H1 (cell line): ENCODE results near the gene HYAL1. TPM values are rescaled to one million over a fixed set of nuclear protein-coding genes. Genes with fewer than 3 reads are reported as not detected.

ENCODE experiments used
- CTCF ChIA-PET: fragments of 300-600 bp; sonication (Branson Sonifier 250); formaldehyde crosslinking; loops from one replicate; lab custom pipeline; 2021; ENCODE audit not compliant: partially characterized antibody; lab: Charles Lee
- POLR2A ChIA-PET: fragments of 300-600 bp; sonication (Branson Sonifier 250); formaldehyde crosslinking; loops from one replicate; lab custom pipeline; 2021; ENCODE audit warnings: inconsistent platforms; ENCODE audit not compliant: partially characterized antibody; lab: Charles Lee
- DNase-seq, 2 experiments: peaks; one replicate each; pipeline versions ENCODE4 v3.0.0 to v3.0.0-alpha.2; 2010 to 2022; ENCODE audit warnings: low spot score in 2 of 2, low read depth in 1 of 2, mixed read lengths in 1 of 2
- FAIRE-seq: peaks from 2 replicates; lab custom pipeline; 2011; peaks lifted over from hg19 to GRCh38; lab: Jason Lieb, UNC
- H2AFZ ChIP-seq: 2 replicates; pipeline ENCODE4 v1.8.1; 2012; ENCODE audit warnings: low read length, inconsistent platforms
- H2AK5ac ChIP-seq: 2 replicates; pipeline ENCODE4 v1.6.1; 2013; ENCODE audit warnings: low read depth, low read length
- H2BK120ac ChIP-seq: replicated peaks from 2 replicates; pipeline ENCODE3; 2013; ENCODE audit warnings: low read depth, low read length, inconsistent platforms
- H2BK12ac ChIP-seq: 2 replicates; pipeline ENCODE4 v1.6.1; 2013; ENCODE audit warnings: low read depth, low read length
- H2BK15ac ChIP-seq: 2 replicates; pipeline ENCODE4 v1.6.1; 2013; ENCODE audit warnings: low read length
- H2BK20ac ChIP-seq: 2 replicates; pipeline ENCODE4 v1.6.1; 2013; ENCODE audit warnings: low read length
- H2BK5ac ChIP-seq: 2 replicates; pipeline ENCODE4 v1.6.1; 2013; ENCODE audit warnings: low read depth, low read length
- H3K14ac ChIP-seq: 2 replicates; pipeline ENCODE4 v1.6.1; 2013; ENCODE audit warnings: inconsistent platforms; ENCODE audit not compliant: insufficient read length
- H3K18ac ChIP-seq: 2 replicates; pipeline ENCODE4 v1.6.1; 2013; ENCODE audit warnings: low read length; ENCODE audit errors: extremely low read depth
- H3K23ac ChIP-seq: 2 replicates; pipeline ENCODE4 v1.6.1; 2013; ENCODE audit warnings: inconsistent platforms; ENCODE audit not compliant: insufficient read length
- H3K23me2 ChIP-seq: 2 replicates; pipeline ENCODE4 v1.6.1; 2013; ENCODE audit warnings: low read depth, low read length
- H3K27ac ChIP-seq: 2 replicates; pipeline ENCODE4 v1.6.1; 2011; ENCODE audit warnings: low read depth, low read length, inconsistent platforms
- H3K27me3 ChIP-seq, 4 experiments: replicated peaks in 1 of 4; 1 replicate in 1 of 4; 2 replicates in 3 of 4; pipeline versions ENCODE4 v1.6.1 to v1.8.1; 2011 to 2013; ENCODE audit warnings: low read length in 3 of 4, mild to moderate bottlenecking in 3 of 4, inconsistent platforms in 2 of 4, mixed read lengths in 2 of 4, moderate library complexity in 1 of 4; ENCODE audit not compliant: control insufficient read depth in 3 of 4, insufficient read depth in 3 of 4; ENCODE audit errors: extremely low read depth in 1 of 4
- H3K36me3 ChIP-seq, 4 experiments: 2 replicates each; pipeline versions ENCODE4 v1.6.1 to v1.8.1; 2011 to 2013; ENCODE audit warnings: mild to moderate bottlenecking in 4 of 4, low read length in 3 of 4, moderate library complexity in 2 of 4, control low read depth in 1 of 4, inconsistent platforms in 1 of 4; ENCODE audit not compliant: insufficient read depth in 4 of 4, control insufficient read depth in 2 of 4
- H3K4ac ChIP-seq: replicated peaks from 2 replicates; pipeline ENCODE3; 2013; ENCODE audit warnings: low read length, low read depth, mixed read lengths, inconsistent platforms; ENCODE audit not compliant: insufficient read length
- H3K4me1 ChIP-seq, 4 experiments: replicated peaks in 1 of 4; 1 replicate in 1 of 4; 2 replicates in 3 of 4; pipeline versions ENCODE4 v1.6.1 to v1.8.1; 2011 to 2013; ENCODE audit warnings: low read length in 3 of 4, inconsistent platforms in 2 of 4, mixed read lengths in 1 of 4; ENCODE audit not compliant: insufficient read depth in 4 of 4, control insufficient read depth in 3 of 4
- H3K4me2 ChIP-seq, 2 experiments: 2 replicates each; pipeline versions ENCODE4 v1.6.1 to v1.8.1; 2011 to 2013; ENCODE audit warnings: low read depth in 2 of 2, low read length in 2 of 2, control low read depth in 1 of 2, inconsistent platforms in 1 of 2, mild to moderate bottlenecking in 1 of 2; ENCODE audit not compliant: insufficient read depth in 1 of 2
- H3K4me3 ChIP-seq, 4 experiments: fragments of 200-600, 300-600 bp in 1 of 4; sonication (generic), shearing (Covaris generic), sonication (Bioruptor Twin) in 1 of 4; 2 replicates each; pipeline versions ENCODE4 v1.5.1 to v1.8.1; 2011 to 2016; ENCODE audit warnings: low read length in 4 of 4, low read depth in 3 of 4, control low read depth in 2 of 4, inconsistent platforms in 2 of 4, mild to moderate bottlenecking in 2 of 4, mixed read lengths in 1 of 4, moderate library complexity in 1 of 4; ENCODE audit not compliant: insufficient read depth in 2 of 4; ENCODE audit errors: extremely low read depth in 1 of 4
- H3K56ac ChIP-seq: replicated peaks from 2 replicates; pipeline ENCODE3; 2013; ENCODE audit warnings: low read depth, mild to moderate bottlenecking, mixed read lengths, low read length, inconsistent platforms; ENCODE audit not compliant: insufficient read length
- H3K79me1 ChIP-seq: 2 replicates; pipeline ENCODE4 v1.6.1; 2013; ENCODE audit warnings: low read depth, low read length, control low read depth
- H3K79me2 ChIP-seq, 2 experiments: 2 replicates each; pipeline versions ENCODE4 v1.6.1 to v1.8.1; 2012 to 2013; ENCODE audit warnings: low read length in 2 of 2, mild to moderate bottlenecking in 2 of 2, inconsistent platforms in 1 of 2; ENCODE audit not compliant: insufficient read depth in 2 of 2, control insufficient read depth in 1 of 2
- H3K9ac ChIP-seq, 4 experiments: replicated peaks in 1 of 4; 1 replicate in 1 of 4; 2 replicates in 3 of 4; pipeline versions ENCODE4 v1.6.1 to v1.8.1; 2011 to 2013; ENCODE audit warnings: low read depth in 3 of 4, low read length in 3 of 4, control low read depth in 2 of 4, mild to moderate bottlenecking in 2 of 4, moderate library complexity in 2 of 4, inconsistent platforms in 1 of 4; ENCODE audit errors: extremely low read depth in 1 of 4
- H3K9me3 ChIP-seq, 2 experiments: 2 replicates each; pipeline versions ENCODE4 v1.6.1 to v1.8.1; 2012 to 2013; ENCODE audit warnings: mild to moderate bottlenecking in 2 of 2, moderate library complexity in 2 of 2, control low read depth in 1 of 2, inconsistent platforms in 1 of 2, low read depth in 1 of 2, low read length in 1 of 2, mixed read lengths in 1 of 2; ENCODE audit not compliant: insufficient read depth in 2 of 2
- H4K20me1 ChIP-seq, 2 experiments: replicated peaks in 1 of 2; 2 replicates each; pipeline versions ENCODE3 to v1.8.1; 2011 to 2013; ENCODE audit warnings: inconsistent platforms in 2 of 2, low read length in 2 of 2, mild to moderate bottlenecking in 1 of 2; ENCODE audit not compliant: insufficient read depth in 2 of 2, control insufficient read depth in 1 of 2
- H4K5ac ChIP-seq: 2 replicates; pipeline ENCODE4 v1.6.1; 2013; ENCODE audit warnings: low read length, low read depth, mixed read lengths, inconsistent platforms; ENCODE audit not compliant: insufficient read length
- H4K8ac ChIP-seq: 2 replicates; pipeline ENCODE4 v1.8.0; 2013; ENCODE audit warnings: mild to moderate bottlenecking, moderate library complexity, low read length, inconsistent platforms; ENCODE audit not compliant: insufficient read depth; ENCODE audit errors: extremely low read depth
- H4K91ac ChIP-seq: replicated peaks from 2 replicates; pipeline ENCODE3; 2013; ENCODE audit warnings: low read length, mixed read lengths, inconsistent platforms; ENCODE audit not compliant: insufficient read length
- CTBP2 ChIP-seq: IDR thresholded peaks from 2 replicates; pipeline ENCODE4 v1.7.0; 2011; ENCODE audit warnings: borderline replicate concordance, mild to moderate bottlenecking, moderate library complexity, mixed read lengths, low read length; ENCODE audit not compliant: insufficient read depth, insufficient read length
- JUND ChIP-seq: IDR thresholded peaks from 2 replicates; pipeline ENCODE4 v1.6.1; 2011; ENCODE audit warnings: mild to moderate bottlenecking, improper control_type of control experiment, low read length
- RAD21 ChIP-seq, 2 experiments: IDR thresholded peaks in 1 of 2; conservative IDR thresholded peaks in 1 of 2; 2 replicates each; pipeline ENCODE4 v1.6.1; 2011; ENCODE audit warnings: low read depth in 2 of 2, low read length in 2 of 2, improper control_type of control experiment in 1 of 2, inconsistent platforms in 1 of 2, mild to moderate bottlenecking in 1 of 2, moderate library complexity in 1 of 2
- RFX5 ChIP-seq: IDR thresholded peaks from 2 replicates; pipeline ENCODE4 v1.6.1; 2011; ENCODE audit warnings: low read depth, low read length, improper control_type of control experiment, borderline replicate concordance
- SIX5 ChIP-seq: IDR thresholded peaks from 2 replicates; pipeline ENCODE4 v1.6.1; 2011; ENCODE audit warnings: mild to moderate bottlenecking, low read depth, low read length
- WGBS, 2 experiments: shearing (Covaris generic) in 1 of 2; methylation state at CpG; one replicate each; pipeline versions ENCODE4 v1.1.6 to v1.1.7; 2013 to 2015; ENCODE audit warnings: low lambda C conversion rate in 2 of 2, mixed read lengths in 2 of 2, inconsistent platforms in 1 of 2, low coverage in 1 of 2, missing lambda C conversion rate in 1 of 2; ENCODE audit not compliant: insufficient replicate concordance in 2 of 2, insufficient coverage in 1 of 2, insufficient read length in 1 of 2; ENCODE audit errors: extremely low coverage in 1 of 2, missing lambda C conversion rate in 1 of 2; 5-methylcytosine and 5-hydroxymethylcytosine counted together
- polyA plus RNA-seq, 7 experiments: library from polyadenylated mRNA; depleted of rRNA in 3 of 7; stranded (reverse) in 5 of 7; unstranded in 2 of 7; fragments of >200 nt in 5 of 7; fragments of 200-250 nt in 2 of 7; gene quantifications; 1 replicate in 5 of 7; 2 replicates in 1 of 7; 4 replicates in 1 of 7; pipeline versions ENCODE4 v1.2.1 to v1.2.3, GENCODE V29; 2011 to 2013; ENCODE audit warnings: missing spikeins in 2 of 7, mixed read lengths in 2 of 7
- total RNA-seq: library from RNA; stranded (reverse); fragmentation: NEBNext Ultra II Directional; extraction: Animal tissue kit (Norgen Biotek cat#: 25700); gene quantifications from 2 replicates; pipeline ENCODE4 v1.2.1, GENCODE V29; 2021
- TF ChIP-seq, protein P1 (sequence below), 3 experiments: IDR thresholded peaks; 1 replicate in 2 of 3; 2 replicates in 1 of 3; pipeline versions ENCODE4 v1.5.1 to v1.6.1; 2011; ENCODE audit warnings: low read length in 3 of 3, mild to moderate bottlenecking in 3 of 3, inconsistent platforms in 2 of 3, low read depth in 1 of 3, moderate library complexity in 1 of 3; ENCODE audit not compliant: insufficient read depth in 1 of 3; ENCODE audit errors: control extremely low read depth in 1 of 3
- TF ChIP-seq, protein P2 (sequence below): IDR thresholded peaks from 2 replicates; pipeline ENCODE4 v1.6.1; 2012; ENCODE audit warnings: inconsistent platforms

The HYAL1 gene
- total and polyA plus RNA-seq, 2 of the 8 experiments (the other 6 are each of a cell fraction or from before 2014, with no cell fraction given), result 2.0 to 5.4 TPM

DNA sequence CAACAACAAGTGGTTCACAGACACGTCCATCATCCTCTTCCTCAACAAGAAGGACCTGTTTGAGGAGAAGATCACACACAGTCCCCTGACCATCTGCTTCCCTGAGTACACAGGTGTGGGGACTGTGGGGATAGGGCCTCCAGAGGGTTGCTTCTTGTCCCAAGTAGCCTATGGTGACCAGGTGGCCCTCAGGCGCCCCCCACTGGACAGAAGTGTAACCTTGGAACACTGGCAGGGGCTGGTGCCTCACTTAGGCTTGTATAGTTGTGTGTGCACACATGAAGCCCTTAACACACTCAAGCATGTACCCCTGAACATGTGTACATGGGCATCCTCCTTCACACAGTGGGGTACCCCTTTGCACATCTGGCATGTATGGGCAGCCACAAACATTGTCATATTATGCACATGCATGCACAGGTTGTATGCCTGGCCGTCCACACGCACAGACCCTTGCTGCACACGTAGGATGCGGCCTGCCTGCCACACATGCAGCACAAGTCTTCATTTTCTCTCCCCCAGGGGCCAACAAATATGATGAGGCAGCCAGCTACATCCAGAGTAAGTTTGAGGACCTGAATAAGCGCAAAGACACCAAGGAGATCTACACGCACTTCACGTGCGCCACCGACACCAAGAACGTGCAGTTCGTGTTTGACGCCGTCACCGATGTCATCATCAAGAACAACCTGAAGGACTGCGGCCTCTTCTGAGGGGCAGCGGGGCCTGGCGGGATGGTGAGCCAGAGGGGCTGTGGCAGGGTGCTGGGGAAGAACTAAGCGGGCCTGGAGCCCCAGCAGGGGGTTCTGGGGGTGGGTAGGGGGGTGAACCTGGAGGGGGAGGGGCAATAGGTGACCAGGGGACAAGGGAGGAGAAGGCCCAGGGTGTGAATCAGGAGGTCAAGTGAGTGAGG, 46.1 kb downstream of the HYAL1 start:
- WGBS, 2 experiments, result 86% methylated on average over 20 of the region's 20 CpGs; no CpG with 5 or more reads in 1 of the 2 experiments
- H4K8ac ChIP-seq, result no peak overlapping the region
- no peak overlapping the region for H2BK120ac ChIP-seq
- H2BK12ac ChIP-seq, result no peak overlapping the region; the same call in 1 of the 2 replicates
- no peak overlapping the region for H3K23ac ChIP-seq
- CTCF ChIA-PET, result interaction anchor here (0.7 to 53.5 kb wide), 13 partner anchors 8 to 137 kb away, joined by 3 to 2149 read pairs (median 3); partner anchors contain the start of genes GNAI2, GNAT1, LSMEM2 and SEMA3B
- H3K23me2 ChIP-seq, result no peaks in the 10 kb centered on the region
- H3K4ac ChIP-seq, result no peak overlapping the region
- peaks cover 17 to 32% (median 24%) of the 10 kb centered on the region in 4 experiments; a peak in 7 of 8 replicates for H3K36me3 ChIP-seq
- H3K27ac ChIP-seq, result no peak overlapping the region
- H4K91ac ChIP-seq, result no peak overlapping the region
- no peak overlapping the region for H3K14ac ChIP-seq
- no peak overlapping the region for H2AFZ ChIP-seq
- H3K9ac ChIP-seq, result no peak overlapping the region
- TF ChIP-seq, protein P1, sequence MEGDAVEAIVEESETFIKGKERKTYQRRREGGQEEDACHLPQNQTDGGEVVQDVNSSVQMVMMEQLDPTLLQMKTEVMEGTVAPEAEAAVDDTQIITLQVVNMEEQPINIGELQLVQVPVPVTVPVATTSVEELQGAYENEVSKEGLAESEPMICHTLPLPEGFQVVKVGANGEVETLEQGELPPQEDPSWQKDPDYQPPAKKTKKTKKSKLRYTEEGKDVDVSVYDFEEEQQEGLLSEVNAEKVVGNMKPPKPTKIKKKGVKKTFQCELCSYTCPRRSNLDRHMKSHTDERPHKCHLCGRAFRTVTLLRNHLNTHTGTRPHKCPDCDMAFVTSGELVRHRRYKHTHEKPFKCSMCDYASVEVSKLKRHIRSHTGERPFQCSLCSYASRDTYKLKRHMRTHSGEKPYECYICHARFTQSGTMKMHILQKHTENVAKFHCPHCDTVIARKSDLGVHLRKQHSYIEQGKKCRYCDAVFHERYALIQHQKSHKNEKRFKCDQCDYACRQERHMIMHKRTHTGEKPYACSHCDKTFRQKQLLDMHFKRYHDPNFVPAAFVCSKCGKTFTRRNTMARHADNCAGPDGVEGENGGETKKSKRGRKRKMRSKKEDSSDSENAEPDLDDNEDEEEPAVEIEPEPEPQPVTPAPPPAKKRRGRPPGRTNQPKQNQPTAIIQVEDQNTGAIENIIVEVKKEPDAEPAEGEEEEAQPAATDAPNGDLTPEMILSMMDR (IDR thresholded peaks at IDR 0.05; ENCODE audit: control extremely low read depth in 1 of 3, insufficient read depth in 1 of 3, low read depth in 1 of 3, low read length in 3 of 3), result peak in 2 of 3 experiments; percentile 78 to 86; a peak in 3 of 4 replicates
- TF ChIP-seq RFX5, result no peak
- TF ChIP-seq, protein P2, sequence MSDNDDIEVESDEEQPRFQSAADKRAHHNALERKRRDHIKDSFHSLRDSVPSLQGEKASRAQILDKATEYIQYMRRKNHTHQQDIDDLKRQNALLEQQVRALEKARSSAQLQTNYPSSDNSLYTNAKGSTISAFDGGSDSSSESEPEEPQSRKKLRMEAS, result peak; percentile 12; the same call in 1 of the 2 replicates
- no peak for TF ChIP-seq CTBP2
- TF ChIP-seq JUND, result no peak
- peak; percentile 68 to 82 for TF ChIP-seq RAD21 (IDR thresholded peaks at IDR 0.05 in 1 of 2, conservative IDR thresholded peaks at IDR 0.05 in 1 of 2; ENCODE audit: low read depth in 2 of 2, low read length in 2 of 2)
- TF ChIP-seq SIX5, result no peak
- no peak overlapping the region for H2BK20ac ChIP-seq
- H3K18ac ChIP-seq, result no peak overlapping the region
- H4K5ac ChIP-seq, result no peak overlapping the region
- peaks cover 2 to 14% of the 10 kb centered on the region in 2 experiments for H4K20me1 ChIP-seq
- no peak overlapping the region for H3K56ac ChIP-seq
- no peaks in the 10 kb centered on the region for H3K79me2 ChIP-seq
- peaks cover 0 to 14% (median 12%) of the 10 kb centered on the region in 4 experiments; a peak in 6 of 7 replicates for H3K4me1 ChIP-seq
- H3K4me3 ChIP-seq, result no peak overlapping the region
- H3K4me2 ChIP-seq, result no peak overlapping the region
- no peaks in the 10 kb centered on the region for H3K27me3 ChIP-seq
- H2BK5ac ChIP-seq, result no peak overlapping the region
- DNase-seq (peak in 1 of 2 experiments; percentile 89), FAIRE-seq (no peak)
- POLR2A ChIA-PET, result interaction anchor here (0.7 to 2.1 kb wide), 5 partner anchors 7 to 30 kb away, joined by 3 to 7 read pairs (median 3); no protein-coding TSS in a partner anchor
- no peak overlapping the region for H2AK5ac ChIP-seq
- H3K79me1 ChIP-seq, result peaks cover 6% of the 10 kb centered on the region; the same call in 1 of the 2 replicates
- no peaks in the 10 kb centered on the region for H3K9me3 ChIP-seq
- no peak overlapping the region for H2BK15ac ChIP-seq
